GF-D8 (cell line): ENCODE data around the gene GABRP.

Experiments used
- DNase-seq: peaks from one replicate; lab custom pipeline; 2025; lab: John Stamatoyannopoulos, UW

GABRP gene

DNA sequence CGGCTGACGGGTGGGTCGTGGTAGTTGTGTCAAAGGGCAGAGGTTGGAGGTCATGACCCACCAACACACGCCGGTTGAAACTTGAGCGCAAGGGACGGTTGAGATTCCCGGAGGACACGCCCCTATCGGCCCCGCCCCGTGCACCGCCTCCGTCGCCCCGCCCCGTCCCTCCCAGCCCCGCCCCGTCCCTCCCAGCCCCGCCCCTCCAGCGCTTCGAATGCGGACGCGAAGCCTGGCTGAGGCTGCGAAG, 78.1 kb downstream of the GABRP start:
- DNase-seq = no peak

GRCh38 chr5:170861917-170862766, 78.6 kb downstream of the GABRP start, which contains the start of gene RANBP17:
Gene RANBP17, plus strand, starts transcription at chr5:170862018.
- no peak for DNase-seq

DNA sequence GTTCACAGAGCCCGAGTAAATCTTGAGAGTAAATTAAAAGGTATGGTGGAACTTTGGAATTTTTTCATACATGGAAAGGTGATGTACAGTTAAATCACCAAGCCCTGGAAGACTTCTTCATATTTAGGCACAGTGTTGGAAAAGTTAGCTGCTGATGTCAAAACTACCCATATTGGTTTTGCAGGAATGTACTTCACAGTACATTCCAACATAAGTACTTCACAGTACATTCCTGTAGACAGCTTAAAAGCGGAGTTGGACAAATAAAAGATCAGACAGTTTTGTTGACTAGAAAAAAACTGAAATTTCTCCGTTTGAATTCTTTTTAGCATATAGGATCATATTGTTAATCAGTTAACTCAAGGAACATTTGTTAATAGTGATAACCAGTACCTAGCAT, 80.1 kb downstream of the GABRP start:
- no peak for DNase-seq
